NCI-H2196 treated with DMSO at 0.1 percent for 48 hours (cell line): ENCODE results near the gene MUC2.
A peak's percentile ranks its signal among the peaks of the same experiment; 100 is the strongest.

Source experiments
- DNase-seq: peaks from one replicate; lab custom pipeline; 2025; ENCODE audit not compliant: unreplicated experiment; lab: John Stamatoyannopoulos, UW

The MUC2 gene

DNA sequence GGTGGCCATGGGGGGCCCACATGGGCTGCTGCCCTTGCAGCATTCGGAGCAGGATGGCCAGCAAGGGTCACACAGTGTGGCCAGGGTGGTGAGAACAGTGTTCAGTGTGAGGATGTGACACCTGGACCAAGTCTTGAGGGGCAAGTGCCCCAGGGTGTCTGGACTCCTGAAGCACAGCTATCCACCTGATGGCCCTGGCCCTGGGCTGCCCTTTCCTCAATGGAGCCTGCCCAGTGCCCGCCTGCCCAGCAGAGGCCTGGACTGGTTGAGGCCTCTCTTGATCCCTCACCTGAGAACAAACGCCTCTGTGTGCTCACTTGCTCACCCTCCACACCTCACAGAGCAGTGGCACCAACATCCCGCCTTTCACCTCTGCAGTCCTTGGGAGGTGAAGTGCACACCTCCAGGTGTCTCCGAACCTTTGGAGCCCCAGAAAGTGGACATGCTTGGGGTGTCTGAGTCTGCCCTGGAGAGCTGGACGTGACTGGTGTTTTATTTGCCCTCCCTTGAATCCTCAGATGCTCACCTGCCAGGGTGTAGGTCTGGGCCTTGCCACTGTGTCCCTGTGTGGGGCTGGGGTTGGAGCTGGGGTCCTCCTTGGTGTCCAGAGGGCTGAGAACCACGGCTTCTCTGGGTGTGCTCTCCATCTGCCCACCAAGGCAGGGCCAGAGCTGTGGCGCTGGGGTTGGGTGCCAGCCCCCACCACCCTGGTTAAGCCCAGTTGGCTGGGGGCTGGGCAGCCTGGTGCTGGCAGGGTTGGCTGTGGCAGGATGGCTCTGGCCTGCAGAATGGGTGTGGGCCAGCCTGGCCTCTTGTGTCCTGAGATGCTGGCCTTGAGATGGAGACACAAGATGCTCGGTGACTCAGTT lies 3.8 kb upstream of the MUC2 start:
- no peak for DNase-seq

DNA sequence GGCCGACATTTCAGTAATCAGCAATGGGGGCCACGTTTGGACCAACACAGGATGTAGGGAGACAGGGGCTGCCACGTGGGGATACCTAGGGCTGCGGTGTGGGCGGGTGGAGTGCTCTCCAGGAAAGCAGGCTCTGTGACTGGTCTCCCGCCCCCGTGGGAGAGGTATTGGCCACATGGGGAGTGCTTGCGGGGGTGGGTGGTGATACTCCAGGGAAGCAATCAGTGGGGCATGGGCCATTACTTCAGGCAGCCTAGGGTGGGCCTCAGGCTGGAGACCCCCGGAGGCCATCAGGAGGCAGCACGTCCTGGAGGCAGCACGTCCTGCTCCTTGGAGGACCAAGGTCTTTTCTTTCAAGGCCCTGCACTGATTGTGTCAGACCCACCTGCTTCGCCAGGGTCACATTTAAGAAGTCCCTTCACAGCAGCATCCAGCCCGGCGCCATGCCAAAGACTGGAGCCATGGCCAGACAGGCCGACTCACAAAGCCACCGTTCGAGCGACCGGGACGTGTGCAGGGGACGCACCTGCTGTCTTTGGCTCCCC lies 3.0 kb upstream of the MUC2 start:
- DNase-seq = no peak

DNA sequence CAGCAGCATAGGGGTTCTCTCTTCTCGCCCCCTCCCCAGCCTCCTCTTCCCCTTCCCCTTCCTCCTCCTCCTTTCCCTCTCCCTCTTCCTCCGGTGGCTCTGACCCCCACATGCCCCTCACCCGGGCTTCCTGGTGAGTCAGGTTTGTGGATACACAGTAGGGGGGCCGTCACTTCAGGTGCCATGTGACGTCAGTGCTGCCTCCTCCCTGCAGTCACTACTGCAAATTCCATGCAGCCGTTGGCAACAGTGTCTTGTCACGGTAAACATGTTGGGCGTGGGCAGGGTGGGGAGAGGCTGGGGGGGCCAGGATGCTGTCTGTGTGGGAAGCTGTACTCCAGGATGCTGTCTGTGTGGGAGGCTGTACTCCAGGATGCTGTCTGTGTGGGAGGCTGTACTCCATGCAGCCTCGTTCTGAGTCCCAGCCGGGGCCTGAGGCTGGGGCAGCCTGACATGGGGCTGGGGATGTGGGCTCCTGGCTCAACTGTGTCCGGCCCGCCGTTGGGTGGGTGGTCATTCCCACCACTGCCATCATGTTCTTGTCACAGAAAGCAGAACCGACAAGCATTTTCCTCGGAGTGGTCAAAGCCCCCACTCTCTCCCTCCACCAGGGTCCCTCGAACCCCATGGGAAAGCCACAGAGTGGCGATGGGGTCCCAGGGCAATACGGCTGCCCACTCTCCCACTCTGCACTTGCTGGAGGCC lies 2.4 kb upstream of the MUC2 start:
- DNase-seq = no peak

DNA sequence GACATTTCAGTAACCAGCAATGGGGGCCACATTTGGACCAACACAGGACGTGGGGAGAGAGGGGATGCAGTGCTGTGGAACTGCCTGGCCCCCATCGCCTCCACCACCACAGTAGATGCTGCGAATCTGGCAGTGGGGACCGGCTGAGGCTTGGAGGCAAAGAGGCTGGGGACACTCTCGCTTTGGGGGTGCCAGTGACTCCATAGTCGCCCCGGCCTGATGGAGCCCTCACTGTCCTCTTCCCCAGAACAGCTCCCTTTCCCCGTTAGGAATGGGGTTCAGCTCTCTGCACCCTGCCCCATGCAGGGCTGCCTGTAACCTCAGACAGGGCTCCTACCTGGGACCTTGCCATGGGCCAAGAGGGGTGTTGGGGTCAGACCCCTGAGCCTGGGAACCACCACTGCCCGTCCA lies 1.8 kb upstream of the MUC2 start:
- DNase-seq = no peak

DNA sequence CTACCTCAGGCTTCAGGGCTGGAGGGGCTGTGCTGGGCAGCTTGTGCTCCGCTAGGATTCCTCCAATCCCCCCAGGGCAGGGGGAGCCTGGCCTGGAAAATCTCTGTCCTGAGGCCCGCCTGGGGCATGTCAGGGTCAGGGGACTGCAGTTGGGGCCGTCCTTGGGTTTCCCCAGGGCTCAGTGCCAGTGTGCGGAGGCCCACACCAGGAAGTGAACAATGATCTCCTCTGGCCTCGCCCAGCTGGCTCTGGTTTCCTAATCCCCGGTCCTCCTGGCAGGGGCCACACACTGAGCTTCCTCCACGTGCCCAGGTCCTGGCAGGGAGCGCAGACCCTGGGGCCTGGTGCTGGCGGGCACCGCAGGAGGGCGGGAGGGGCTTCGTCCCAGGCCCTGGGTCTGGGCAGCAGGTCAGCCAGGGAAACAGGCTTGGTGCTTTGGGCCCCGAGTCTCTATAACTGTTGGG lies 1.4 kb upstream of the MUC2 start:
- peak; percentile 52 for DNase-seq

DNA sequence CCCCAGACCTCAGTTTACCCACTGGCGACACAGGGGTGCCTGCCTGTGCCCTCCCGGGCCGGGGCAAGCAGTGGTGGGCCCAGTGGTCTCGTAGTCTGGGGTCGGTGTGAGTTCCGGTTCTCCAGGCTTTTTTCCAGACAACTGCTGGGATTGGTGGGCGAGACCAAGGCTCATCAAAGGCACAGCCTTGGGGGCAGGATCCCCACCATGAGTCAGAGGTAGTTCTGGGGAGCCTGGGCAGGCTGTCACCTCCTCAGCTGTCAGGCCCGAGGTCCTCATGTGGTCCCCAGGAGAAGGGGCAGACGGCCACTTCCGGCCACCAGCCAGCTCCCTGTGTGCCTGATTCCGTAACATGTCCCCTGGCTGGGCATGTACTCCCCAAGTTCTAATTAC lies 827 bp upstream of the MUC2 start:
- no peak for DNase-seq

DNA sequence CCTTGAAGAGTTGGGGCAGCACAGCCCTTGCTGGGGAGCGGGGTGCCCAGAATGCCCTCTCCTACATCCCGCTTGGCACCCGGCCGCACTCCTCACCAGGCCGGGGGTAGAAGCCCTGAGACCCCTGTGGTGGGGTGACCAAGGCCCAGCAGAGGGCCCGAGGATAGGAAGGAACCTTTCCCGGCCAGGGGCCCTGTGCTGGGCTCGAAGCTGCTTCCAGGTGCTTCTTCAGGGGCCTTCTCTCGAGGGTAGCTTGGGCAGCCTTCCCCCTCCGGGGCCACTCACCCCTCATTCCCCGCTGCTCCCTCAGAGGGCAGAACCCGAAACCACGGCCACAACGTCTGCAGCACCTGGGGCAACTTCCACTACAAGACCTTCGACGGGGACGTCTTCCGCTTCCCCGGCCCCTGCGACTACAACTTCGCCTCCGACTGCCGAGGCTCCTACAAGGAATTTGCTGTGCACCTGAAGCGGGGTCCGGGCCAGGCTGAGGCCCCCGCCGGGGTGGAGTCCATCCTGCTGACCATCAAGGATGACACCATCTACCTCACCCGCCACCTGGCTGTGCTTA lies 752 bp downstream of the MUC2 start:
- DNase-seq = no peak

DNA sequence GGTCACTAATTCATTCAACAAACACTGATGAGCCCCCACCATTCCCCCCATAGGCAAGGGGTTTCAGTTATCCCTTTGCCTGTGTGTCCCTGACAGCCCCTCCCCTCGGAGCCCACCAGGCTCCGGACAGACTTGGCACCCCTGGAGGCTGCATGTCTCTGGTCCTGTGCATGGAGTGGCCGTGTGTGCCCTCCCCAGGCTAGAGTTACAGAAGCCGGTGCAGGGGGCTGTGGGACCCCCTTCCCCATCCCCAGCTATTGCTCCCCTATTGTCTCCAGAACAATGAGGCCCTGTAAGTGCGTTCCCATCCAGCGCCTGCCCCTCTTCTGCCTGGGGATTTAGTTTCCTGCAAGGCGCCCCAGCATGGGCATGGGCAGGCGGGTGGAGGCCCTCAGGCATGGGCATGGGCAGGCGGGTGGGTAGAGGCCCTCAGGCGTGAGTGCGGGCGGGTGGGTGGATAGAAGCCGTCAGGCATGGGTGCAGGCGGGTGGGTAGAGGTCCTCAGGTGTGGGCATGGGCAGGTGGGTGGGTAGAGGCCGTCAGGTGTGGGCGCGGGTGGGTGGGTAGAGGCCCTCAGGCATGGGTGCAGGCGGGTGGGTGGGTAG lies 1.5 kb downstream of the MUC2 start:
- DNase-seq = no peak

DNA sequence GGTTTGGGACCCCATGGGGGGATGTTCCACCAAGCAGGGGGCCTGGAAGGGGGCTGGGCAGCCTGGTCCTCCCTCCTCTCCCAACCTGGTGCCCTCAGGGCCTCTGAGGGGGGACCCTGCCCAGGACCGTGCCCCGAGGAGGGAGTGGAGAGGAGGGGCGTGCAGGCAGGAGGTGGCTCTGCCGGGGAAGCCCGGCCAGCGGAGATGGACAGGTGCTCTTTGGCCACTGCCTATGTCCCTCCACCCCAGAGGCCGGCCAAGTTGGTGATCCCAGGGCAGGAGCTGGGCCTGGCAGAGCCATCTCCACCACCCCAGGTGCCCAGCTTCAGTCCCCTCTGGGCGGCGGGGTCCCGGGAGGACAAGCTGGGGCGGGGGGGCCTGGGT lies 2.4 kb downstream of the MUC2 start:
- DNase-seq = no peak

DNA sequence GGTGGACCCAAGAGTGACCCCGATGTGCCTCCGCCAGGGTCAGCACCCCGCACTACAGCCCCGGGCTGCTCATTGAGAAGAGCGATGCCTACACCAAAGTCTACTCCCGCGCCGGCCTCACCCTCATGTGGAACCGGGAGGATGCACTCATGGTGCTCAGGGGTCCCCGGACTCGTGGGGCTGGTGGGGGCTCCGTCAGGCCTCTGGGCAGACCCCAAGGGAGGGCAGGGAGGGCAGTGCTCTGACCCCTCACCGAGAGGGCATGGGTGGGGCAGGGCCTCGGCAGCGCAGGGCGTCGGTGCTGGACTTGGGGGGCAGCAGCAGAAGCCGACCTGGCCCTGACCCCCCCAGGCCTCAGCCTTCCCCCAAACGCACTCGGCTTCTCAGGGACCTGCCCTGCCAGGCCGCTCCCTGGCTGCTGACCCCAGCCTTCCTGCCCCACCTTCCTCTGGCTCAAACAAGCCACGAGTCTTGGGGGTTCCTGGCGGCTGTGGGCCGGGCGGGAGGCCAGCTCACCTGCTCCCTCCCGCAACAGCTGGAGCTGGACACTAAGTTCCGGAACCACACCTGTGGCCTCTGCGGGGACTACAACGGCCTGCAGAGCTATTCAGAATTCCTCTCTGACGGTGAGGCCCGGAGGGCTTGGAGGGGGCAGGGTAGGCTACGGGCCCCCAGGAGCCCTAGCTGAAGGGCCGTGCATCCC lies 2.9 kb downstream of the MUC2 start:
- DNase-seq = no peak

DNA sequence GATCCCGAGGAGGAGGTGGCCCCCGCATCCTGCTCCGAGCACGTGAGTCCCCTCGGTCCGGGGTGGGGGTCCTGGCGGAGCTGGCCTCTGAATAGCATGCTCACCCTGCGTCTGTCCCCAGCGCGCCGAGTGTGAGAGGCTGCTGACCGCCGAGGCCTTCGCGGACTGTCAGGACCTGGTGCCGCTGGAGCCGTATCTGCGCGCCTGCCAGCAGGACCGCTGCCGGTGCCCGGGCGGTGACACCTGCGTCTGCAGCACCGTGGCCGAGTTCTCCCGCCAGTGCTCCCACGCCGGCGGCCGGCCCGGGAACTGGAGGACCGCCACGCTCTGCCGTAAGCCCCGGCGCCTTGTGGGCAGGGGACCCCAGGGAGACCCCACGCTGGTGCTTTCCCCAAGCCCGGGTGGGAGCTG lies 3.5 kb downstream of the MUC2 start:
- no peak for DNase-seq

DNA sequence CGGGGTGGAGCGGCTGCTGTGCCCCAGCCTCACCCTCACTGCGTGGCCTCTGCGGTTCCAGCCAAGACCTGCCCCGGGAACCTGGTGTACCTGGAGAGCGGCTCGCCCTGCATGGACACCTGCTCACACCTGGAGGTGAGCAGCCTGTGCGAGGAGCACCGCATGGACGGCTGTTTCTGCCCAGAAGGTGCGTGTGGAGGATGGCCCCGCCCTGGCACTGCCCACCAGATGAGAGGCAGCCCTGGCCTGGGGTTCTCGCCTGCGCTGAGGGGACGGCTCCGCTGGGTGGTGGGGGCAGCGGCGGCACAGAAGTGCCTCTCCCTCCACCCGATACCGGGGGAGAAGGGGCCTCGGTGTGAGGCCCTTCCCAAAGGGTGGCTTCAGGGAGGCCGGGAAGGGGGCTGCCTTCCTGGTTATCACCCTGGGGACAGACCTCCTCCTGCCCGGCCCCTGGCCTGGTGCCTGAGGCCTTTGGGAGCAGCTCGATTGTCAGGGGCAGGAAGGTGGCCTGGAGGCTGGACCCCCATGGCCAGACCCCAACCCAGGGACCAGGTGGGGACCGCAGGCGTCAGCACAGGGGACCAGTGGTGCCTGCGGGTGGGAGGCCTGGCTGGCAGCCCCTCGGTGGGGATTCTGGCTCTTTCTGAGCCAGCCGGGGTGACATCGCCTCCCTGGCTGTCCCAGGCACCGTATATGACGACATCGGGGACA lies 7.1 kb downstream of the MUC2 start:
- DNase-seq = no peak

DNA sequence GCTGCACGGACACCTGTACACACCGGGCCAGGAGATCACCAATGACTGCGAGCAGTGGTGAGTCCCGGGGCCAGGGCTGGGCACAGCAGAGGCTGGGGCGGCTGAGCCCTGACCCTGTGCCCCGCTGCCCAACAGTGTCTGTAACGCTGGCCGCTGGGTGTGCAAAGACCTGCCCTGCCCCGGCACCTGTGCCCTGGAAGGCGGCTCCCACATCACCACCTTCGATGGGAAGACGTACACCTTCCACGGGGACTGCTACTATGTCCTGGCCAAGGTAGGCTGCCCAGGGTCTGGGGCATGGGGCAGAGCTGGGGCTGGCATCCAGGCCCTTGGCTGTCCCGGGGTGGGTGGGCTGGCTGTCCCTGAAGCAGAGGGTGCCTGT lies 7.7 kb downstream of the MUC2 start:
- no peak for DNase-seq

DNA sequence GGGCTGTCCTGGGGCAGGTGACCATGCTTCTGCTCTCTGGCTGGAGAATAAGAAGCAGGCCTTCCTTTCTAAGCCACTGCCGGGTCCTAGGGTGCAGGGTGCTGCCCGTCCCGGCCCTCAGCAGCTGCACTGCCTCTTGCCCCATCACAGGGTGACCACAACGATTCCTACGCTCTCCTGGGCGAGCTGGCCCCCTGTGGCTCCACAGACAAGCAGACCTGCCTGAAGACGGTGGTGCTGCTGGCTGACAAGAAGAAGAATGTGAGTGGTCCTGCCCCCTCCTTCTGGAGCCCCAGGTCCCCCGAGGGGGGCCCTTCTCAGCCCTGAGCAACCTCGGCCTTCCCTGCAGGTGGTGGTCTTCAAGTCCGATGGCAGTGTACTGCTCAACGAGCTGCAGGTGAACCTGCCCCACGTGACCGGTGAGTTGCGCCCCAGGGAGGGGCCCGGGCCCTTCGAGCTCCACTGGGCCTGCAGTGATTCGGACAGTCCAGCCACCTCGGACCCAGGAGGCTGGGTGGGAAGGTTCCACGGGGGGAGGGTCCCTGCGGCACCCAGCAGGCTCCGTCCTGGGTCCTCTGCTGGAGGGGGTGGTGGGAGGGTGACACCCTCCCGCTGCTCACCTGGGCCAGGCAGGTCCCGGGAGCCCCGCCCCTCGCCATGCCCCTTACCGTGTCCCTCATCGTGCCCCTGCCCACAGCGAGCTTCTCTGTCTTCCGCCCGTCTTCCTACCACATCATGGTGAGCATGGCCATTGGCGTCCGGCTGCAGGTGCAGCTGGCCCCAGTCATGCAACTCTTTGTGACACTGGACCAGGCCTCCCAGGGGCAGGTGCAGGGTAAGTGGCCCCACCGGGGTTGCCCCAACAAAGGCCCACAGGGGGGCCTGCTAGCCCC lies 8.3 kb downstream of the MUC2 start:
- DNase-seq = no peak

DNA sequence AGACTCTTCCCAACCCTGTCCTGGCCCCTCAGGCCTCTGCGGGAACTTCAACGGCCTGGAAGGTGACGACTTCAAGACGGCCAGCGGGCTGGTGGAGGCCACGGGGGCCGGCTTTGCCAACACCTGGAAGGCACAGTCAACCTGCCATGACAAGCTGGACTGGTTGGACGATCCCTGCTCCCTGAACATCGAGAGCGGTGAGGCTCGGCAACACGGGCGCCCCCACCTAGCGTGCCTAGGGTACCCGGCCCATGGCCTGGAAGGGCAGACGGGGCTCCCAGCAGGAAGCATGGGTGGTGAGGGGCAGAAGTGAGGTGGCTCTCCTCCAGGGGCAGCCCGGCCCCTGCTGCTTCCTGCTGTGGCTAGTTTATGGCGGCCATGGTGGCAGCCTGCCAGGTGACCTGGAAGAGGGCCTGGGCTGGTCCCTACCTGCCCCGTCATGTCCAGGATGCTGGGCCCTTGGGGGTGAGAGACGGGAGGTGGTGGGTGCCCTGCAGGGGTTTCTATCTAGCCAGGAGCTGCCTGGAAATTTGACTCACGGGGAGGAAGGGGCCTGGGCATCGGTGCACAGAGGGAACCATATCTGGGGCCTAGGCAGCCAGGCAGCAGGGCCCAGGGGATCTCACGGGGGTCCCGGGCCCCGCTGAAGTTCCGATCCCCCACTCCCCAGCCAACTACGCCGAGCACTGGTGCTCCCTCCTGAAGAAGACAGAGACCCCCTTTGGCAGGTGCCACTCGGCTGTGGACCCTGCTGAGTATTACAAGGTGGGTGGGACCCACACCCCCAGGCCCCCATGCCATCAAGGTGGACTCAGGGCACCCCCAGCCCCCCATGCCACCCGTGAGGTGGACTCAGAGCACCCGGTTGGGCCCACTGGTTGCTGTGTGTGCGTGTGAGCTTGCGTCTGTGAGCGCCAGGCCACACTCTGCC lies 9.2 kb downstream of the MUC2 start:
- DNase-seq = no peak

DNA sequence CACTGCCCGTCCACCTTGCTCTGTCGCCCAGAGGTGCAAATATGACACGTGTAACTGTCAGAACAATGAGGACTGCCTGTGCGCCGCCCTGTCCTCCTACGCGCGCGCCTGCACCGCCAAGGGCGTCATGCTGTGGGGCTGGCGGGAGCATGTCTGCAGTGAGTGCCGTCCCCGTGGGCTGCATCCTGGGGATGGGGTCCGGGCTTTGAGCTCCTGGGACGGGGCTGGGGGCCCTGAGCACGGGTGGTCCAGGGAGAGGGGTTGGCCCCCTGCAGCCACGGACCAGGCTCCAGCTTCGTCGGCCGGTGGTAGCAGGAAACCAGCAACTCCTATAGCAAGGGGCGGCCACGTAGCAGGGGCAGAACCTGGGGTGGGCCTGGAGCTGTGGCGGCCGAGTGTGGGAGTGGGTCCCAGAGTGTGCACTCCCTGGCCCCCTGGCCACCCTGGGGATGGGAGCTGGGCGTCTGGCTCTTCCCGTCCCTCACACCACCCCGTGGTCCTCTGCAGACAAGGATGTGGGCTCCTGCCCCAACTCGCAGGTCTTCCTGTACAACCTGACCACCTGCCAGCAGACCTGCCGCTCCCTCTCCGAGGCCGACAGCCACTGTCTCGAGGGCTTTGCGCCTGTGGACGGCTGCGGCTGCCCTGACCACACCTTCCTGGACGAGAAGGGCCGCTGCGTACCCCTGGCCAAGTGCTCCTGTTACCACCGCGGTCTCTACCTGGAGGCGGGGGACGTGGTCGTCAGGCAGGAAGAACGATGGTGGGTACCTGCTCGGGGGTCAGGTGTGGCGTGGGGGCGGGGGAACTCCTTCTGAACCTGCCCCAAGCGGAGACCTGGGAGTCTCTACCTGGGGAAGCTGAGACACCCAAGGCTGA lies 10.1 kb downstream of the MUC2 start:
- no peak for DNase-seq
